Measurements from ENCODE around the gene DDX1. TPM values are rescaled to one million over a fixed set of nuclear protein-coding genes. Genes with fewer than 3 reads are reported as not detected.

Gene DDX1
- total and polyA plus RNA-seq, 2 donors (not counting 1 experiment from before 2014, with no cell fraction given), result 54.3 to 176 TPM

GRCh38 chr2:15595936-15596335 is 4.3 kb downstream of the DDX1 start:
- Histone ChIP-seq H3K27me3 (ENCODE audit: control insufficient read depth, insufficient read depth, low read length) (no peaks in the 10 kb centered on the region), H3K36me3 (ENCODE audit: control insufficient read depth, insufficient read depth, low read length) (peaks cover 12% of the 10 kb centered on the region), H3K4me3 (replicated peaks in 1 of 4; ENCODE audit: control extremely low read depth in 1 of 4, insufficient read depth in 1 of 4, low read depth in 3 of 4, low read length in 4 of 4) (no peak overlapping the region), H3K4me2 (ENCODE audit: extremely low read depth, insufficient read depth, low read length) (no peak overlapping the region), H3K27ac (ENCODE audit: insufficient read depth, low read length) (no peak overlapping the region), H3K9ac (ENCODE audit: insufficient read depth, low read length) (no peak overlapping the region), H3K9me3 (ENCODE audit: control insufficient read depth, insufficient read depth, low read depth, low read length) (no peaks in the 10 kb centered on the region), H2AFZ (ENCODE audit: low read length) (no peak overlapping the region), H3K4me1 (ENCODE audit: control insufficient read depth, extremely low read depth, insufficient read depth, low read length) (peaks cover 5% of the 10 kb centered on the region), H3K79me2 (ENCODE audit: control insufficient read depth, insufficient read depth, low read length) (peaks cover 38% of the 10 kb centered on the region), H4K20me1 (ENCODE audit: control insufficient read depth, extremely low read depth, insufficient read depth, low read length) (no peaks in the 10 kb centered on the region)
- TF ChIP-seq EZH2 (IDR thresholded peaks at IDR 0.05; ENCODE audit: low read length, missing control alignments), result no peak
- no peak for TF ChIP-seq CTCF (conservative IDR thresholded peaks at IDR 0.05 in 1 of 2, IDR thresholded peaks at IDR 0.05 in 1 of 2; ENCODE audit: low read depth in 1 of 2, low read length in 2 of 2)
- DNase-seq (ENCODE audit: low read depth in 2 of 2), result no peak

GRCh38 chr2:15596350-15596749 is 4.7 kb downstream of the DDX1 start:
- Histone ChIP-seq H3K36me3 (ENCODE audit: control insufficient read depth, insufficient read depth, low read length) (peaks cover 12% of the 10 kb centered on the region), H3K27ac (ENCODE audit: insufficient read depth, low read length) (no peak overlapping the region), H4K20me1 (ENCODE audit: control insufficient read depth, extremely low read depth, insufficient read depth, low read length) (no peaks in the 10 kb centered on the region), H2AFZ (ENCODE audit: low read length) (no peak overlapping the region), H3K4me2 (ENCODE audit: extremely low read depth, insufficient read depth, low read length) (no peak overlapping the region), H3K9ac (ENCODE audit: insufficient read depth, low read length) (no peak overlapping the region), H3K27me3 (ENCODE audit: control insufficient read depth, insufficient read depth, low read length) (no peaks in the 10 kb centered on the region), H3K4me3 (replicated peaks in 1 of 4; ENCODE audit: control extremely low read depth in 1 of 4, insufficient read depth in 1 of 4, low read depth in 3 of 4, low read length in 4 of 4) (no peak overlapping the region), H3K4me1 (ENCODE audit: control insufficient read depth, extremely low read depth, insufficient read depth, low read length) (peaks cover 5% of the 10 kb centered on the region), H3K9me3 (ENCODE audit: control insufficient read depth, insufficient read depth, low read depth, low read length) (no peaks in the 10 kb centered on the region), H3K79me2 (ENCODE audit: control insufficient read depth, insufficient read depth, low read length) (peaks cover 38% of the 10 kb centered on the region)
- no peak for DNase-seq (ENCODE audit: low read depth in 2 of 2)
- no peak for TF ChIP-seq EZH2 (IDR thresholded peaks at IDR 0.05; ENCODE audit: low read length, missing control alignments)
- no peak for TF ChIP-seq CTCF (conservative IDR thresholded peaks at IDR 0.05 in 1 of 2, IDR thresholded peaks at IDR 0.05 in 1 of 2; ENCODE audit: low read depth in 1 of 2, low read length in 2 of 2)

GRCh38 chr2:15596968-15597367 is 5.3 kb downstream of the DDX1 start:
- Histone ChIP-seq H4K20me1 (ENCODE audit: control insufficient read depth, extremely low read depth, insufficient read depth, low read length) (no peaks in the 10 kb centered on the region), H3K36me3 (ENCODE audit: control insufficient read depth, insufficient read depth, low read length) (peaks cover 12% of the 10 kb centered on the region), H3K4me1 (ENCODE audit: control insufficient read depth, extremely low read depth, insufficient read depth, low read length) (peaks cover 5% of the 10 kb centered on the region), H3K79me2 (ENCODE audit: control insufficient read depth, insufficient read depth, low read length) (peaks cover 37% of the 10 kb centered on the region), H3K9me3 (ENCODE audit: control insufficient read depth, insufficient read depth, low read depth, low read length) (no peaks in the 10 kb centered on the region), H3K27me3 (ENCODE audit: control insufficient read depth, insufficient read depth, low read length) (no peaks in the 10 kb centered on the region), H3K4me2 (ENCODE audit: extremely low read depth, insufficient read depth, low read length) (no peak overlapping the region), H3K4me3 (replicated peaks in 1 of 4; ENCODE audit: control extremely low read depth in 1 of 4, insufficient read depth in 1 of 4, low read depth in 3 of 4, low read length in 4 of 4) (no peak overlapping the region), H3K9ac (ENCODE audit: insufficient read depth, low read length) (no peak overlapping the region), H2AFZ (ENCODE audit: low read length) (no peak overlapping the region), H3K27ac (ENCODE audit: insufficient read depth, low read length) (no peak overlapping the region)
- TF ChIP-seq CTCF (conservative IDR thresholded peaks at IDR 0.05 in 1 of 2, IDR thresholded peaks at IDR 0.05 in 1 of 2; ENCODE audit: low read depth in 1 of 2, low read length in 2 of 2) (no peak), EZH2 (IDR thresholded peaks at IDR 0.05; ENCODE audit: low read length, missing control alignments) (no peak)
- DNase-seq (ENCODE audit: low read depth in 2 of 2), result no peak
